Measurements from ENCODE around the gene SDK1.

The SDK1 gene

GRCh38 chr7:4000139-4000538, 699.1 kb downstream of the SDK1 start:
- Histone ChIP-seq H3K4me3 (ENCODE audit: low read depth, low read length) (no peak overlapping the region), H3K4me1 (ENCODE audit: control insufficient read depth, insufficient read depth, low read length) (no peaks in the 10 kb centered on the region), H3K9me3 (ENCODE audit: control insufficient read depth, insufficient read depth, low read depth, low read length) (no peaks in the 10 kb centered on the region), H3K36me3 (ENCODE audit: control insufficient read depth in 2 of 2, insufficient read depth in 1 of 2, low read length in 2 of 2) (no peaks in the 10 kb centered on the region), H3K27ac (ENCODE audit: extremely low read depth, low read depth, low read length) (no peak overlapping the region)
- ChIA-PET POLR2A (no interaction called here), CTCF (no interaction called here)
- no peak for TF ChIP-seq PRDM1 (tag by site-specific recombination; IDR thresholded peaks at IDR 0.05)
- TF ChIP-seq ZNF416 (tag by site-specific recombination; IDR thresholded peaks at IDR 0.05) = no peak
- no peak for TF ChIP-seq SETDB1 (IDR thresholded peaks at IDR 0.05; ENCODE audit: insufficient read length, low read length)
- TF ChIP-seq GLIS2 (tag by site-specific recombination; IDR thresholded peaks at IDR 0.05) = no peak
- TF ChIP-seq ZBTB1 (tag by site-specific recombination; IDR thresholded peaks at IDR 0.05) = no peak
- TF ChIP-seq WT1 (tag by site-specific recombination; IDR thresholded peaks at IDR 0.05) = no peak
- no peak for TF ChIP-seq ZNF174 (tag by site-specific recombination; IDR thresholded peaks at IDR 0.05)
- TF ChIP-seq ZNF521 (tag by site-specific recombination; IDR thresholded peaks at IDR 0.05) = no peak
- TF ChIP-seq ZNF707 (tag by site-specific recombination; IDR thresholded peaks at IDR 0.05) = no peak
- TF ChIP-seq ZFP69B (tag by site-specific recombination; IDR thresholded peaks at IDR 0.05) = no peak
- no peak for TF ChIP-seq ZNF10 (tag by site-specific recombination; IDR thresholded peaks at IDR 0.05)
- TF ChIP-seq HOXA7 (CRISPR knock-in tag; IDR thresholded peaks at IDR 0.05; ENCODE audit: borderline replicate concordance) = no peak
- no peak for TF ChIP-seq PRDM4 (tag by site-specific recombination; IDR thresholded peaks at IDR 0.05)
- TF ChIP-seq ZNF830 (tag by site-specific recombination; IDR thresholded peaks at IDR 0.05; ENCODE audit: low read depth) = no peak
- TF ChIP-seq ZNF423 (tag by site-specific recombination; IDR thresholded peaks at IDR 0.05) = no peak
- TF ChIP-seq ZNF311 (tag by site-specific recombination; IDR thresholded peaks at IDR 0.05; ENCODE audit: borderline replicate concordance) = no peak
- no peak for TF ChIP-seq ZSCAN23 (tag by site-specific recombination; IDR thresholded peaks at IDR 0.05)
- no peak for TF ChIP-seq ZNF664 (tag by site-specific recombination; IDR thresholded peaks at IDR 0.05)
- TF ChIP-seq EGR2 (tag by site-specific recombination; IDR thresholded peaks at IDR 0.05; ENCODE audit: low read depth) = no peak

GRCh38 chr7:4000934-4001333, 699.9 kb downstream of the SDK1 start:
- Histone ChIP-seq H3K36me3 (ENCODE audit: control insufficient read depth in 2 of 2, insufficient read depth in 1 of 2, low read length in 2 of 2) (no peaks in the 10 kb centered on the region), H3K9me3 (ENCODE audit: control insufficient read depth, insufficient read depth, low read depth, low read length) (no peaks in the 10 kb centered on the region), H3K4me1 (ENCODE audit: control insufficient read depth, insufficient read depth, low read length) (no peaks in the 10 kb centered on the region), H3K27ac (ENCODE audit: extremely low read depth, low read depth, low read length) (no peak overlapping the region), H3K4me3 (ENCODE audit: low read depth, low read length) (no peak overlapping the region)
- ChIA-PET POLR2A (no interaction called here), CTCF (no interaction called here)
- TF ChIP-seq MZF1 (tag by site-specific recombination; IDR thresholded peaks at IDR 0.05; ENCODE audit: borderline replicate concordance) = no peak

- no peaks in the 10 kb centered on the region for H3K36me3 ChIP-seq (ENCODE audit: control insufficient read depth in 2 of 2, insufficient read depth in 1 of 2, low read length in 2 of 2)
- no peaks in the 10 kb centered on the region for H3K9me3 ChIP-seq (ENCODE audit: control insufficient read depth, insufficient read depth, low read depth, low read length)
- ChIA-PET CTCF (no interaction called here), POLR2A (no interaction called here)
- H3K4me3 ChIP-seq (ENCODE audit: low read depth, low read length) = no peak overlapping the region
- no peaks in the 10 kb centered on the region for H3K4me1 ChIP-seq (ENCODE audit: control insufficient read depth, insufficient read depth, low read length)
- no peak overlapping the region for H3K27ac ChIP-seq (ENCODE audit: extremely low read depth, low read depth, low read length)
- TF ChIP-seq ZBTB49 (tag by site-specific recombination; IDR thresholded peaks at IDR 0.05; ENCODE audit: low read depth) (no peak), TSHZ1 (tag by site-specific recombination; IDR thresholded peaks at IDR 0.05; ENCODE audit: borderline replicate concordance) (no peak), ZEB2 (tag by site-specific recombination; IDR thresholded peaks at IDR 0.05) (no peak)
These were observed 700.7 kb downstream of the SDK1 start for GRCh38 chr7:4001742-4002141.

Measured in HEK293 (cell line).